Stimulated activated CD8-positive, alpha-beta memory T cell treated with anti-CD3 and anti-CD28 coated beads, Interleukin-12 subunit alpha, Interleukin-12 subunit beta, amount 100 ng/mL, for 1 hour (primary cell): ENCODE data around the gene CBFA2T3.

Source experiments
- DNase-seq: peaks from one replicate; pipeline ENCODE4 v3.0.0-alpha.2; 2020; ENCODE audit warnings: low read depth

Gene CBFA2T3

DNA sequence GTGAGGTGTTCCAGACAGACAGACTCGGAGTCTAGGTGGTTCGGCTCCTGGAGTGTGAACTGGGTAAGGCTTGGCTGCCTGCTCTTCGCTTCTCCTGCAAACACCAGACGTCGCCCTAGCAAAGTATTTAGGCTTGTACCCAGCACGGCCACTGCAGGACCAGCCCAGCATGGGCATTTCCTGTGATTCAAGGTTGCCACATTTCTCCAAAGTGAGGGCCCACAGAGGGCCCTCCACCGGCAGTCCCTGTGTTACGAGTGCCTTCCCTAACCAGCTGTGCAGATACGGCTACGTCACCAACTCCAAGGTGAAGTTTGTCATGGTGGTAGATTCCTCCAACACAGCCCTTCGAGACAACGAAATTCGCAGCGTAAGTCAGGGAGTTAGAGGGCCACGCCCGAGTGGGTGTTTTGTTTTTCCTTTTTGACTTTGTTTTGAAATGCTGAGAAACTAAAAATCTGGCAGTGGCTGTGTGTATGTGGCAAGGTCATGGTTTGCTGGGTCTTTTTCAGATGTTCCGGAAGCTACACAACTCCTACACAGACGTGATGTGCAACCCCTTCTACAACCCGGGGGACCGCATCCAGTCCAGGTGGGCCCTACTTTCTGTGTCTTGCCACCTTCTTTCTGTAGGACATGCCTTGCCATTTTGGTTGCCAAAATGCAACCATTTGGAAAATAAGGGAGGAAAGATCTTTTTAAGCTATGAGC is 117.5 kb downstream of the CBFA2T3 start:
- DNase-seq = no peak

DNA sequence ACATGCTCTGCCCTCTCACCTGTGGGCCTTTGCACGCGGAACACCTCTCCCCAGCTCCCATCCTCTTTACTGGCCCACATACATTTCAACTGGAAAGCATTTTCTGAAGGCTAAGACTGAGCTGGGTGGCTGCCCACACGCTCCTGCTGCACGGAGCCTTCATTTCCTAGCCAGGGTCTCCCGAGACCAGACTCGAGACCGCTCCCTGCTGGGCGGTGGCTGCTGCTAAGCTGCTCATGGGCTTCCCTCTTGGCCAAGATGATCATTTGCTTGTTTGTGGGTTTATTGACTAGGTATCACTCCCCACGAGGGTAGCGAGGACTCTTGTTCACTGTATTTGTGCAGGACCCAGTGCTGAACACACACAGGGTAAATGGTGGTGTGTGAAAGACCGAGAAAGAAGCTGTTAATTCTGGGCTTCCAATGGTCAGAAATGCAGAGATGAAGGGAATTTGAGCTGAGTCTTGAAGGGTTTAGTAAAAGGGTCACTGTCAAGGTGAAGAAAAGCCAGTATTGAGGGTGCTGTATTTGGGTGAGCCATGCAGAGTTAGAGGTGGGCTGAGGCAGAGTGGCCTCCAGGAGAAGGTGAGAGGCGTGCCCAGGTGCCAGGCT is 119.2 kb downstream of the CBFA2T3 start:
- peak; percentile 60 for DNase-seq

- DNase-seq = peak; percentile 99
Observed at GRCh38 chr16:88856828-88857727, 119.9 kb downstream of the CBFA2T3 start, which contains the start of the genes GALNS and TRAPPC2L. GALNS (minus strand) TSS chr16:88856947; CDS start chr16:88856877, 70 bp downstream. TRAPPC2L (plus strand) TSS chr16:88857127; CDS start chr16:88857151, 24 bp downstream.

- DNase-seq = no peak
Observed at GRCh38 chr16:88856122-88856827, 120.7 kb downstream of the CBFA2T3 start.

- DNase-seq = no peak
Observed at GRCh38 chr16:88855736-88856121, 121.3 kb downstream of the CBFA2T3 start.

DNA sequence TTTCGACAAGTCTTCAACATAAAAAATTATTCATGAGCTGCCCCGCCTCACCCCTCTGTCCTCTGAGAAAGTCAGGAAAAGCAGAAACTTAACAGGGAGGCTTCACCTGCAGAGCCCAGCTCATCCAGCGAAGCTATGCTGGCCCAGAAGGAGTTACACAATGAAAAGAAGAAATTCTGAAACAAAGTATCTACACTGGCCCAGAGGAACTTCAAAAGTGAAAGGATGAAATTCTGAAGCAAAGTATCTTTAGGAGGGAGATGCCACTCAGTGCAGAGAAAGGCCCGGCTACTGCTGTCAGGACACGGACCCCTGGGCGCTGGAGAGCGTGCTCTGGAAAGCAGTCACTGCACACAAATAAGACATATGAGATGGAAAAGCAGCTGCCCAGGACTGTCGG is 121.8 kb downstream of the CBFA2T3 start:
- no peak for DNase-seq

GRCh38 chr16:88854306-88855111 is 122.5 kb downstream of the CBFA2T3 start:
- no peak for DNase-seq

DNA sequence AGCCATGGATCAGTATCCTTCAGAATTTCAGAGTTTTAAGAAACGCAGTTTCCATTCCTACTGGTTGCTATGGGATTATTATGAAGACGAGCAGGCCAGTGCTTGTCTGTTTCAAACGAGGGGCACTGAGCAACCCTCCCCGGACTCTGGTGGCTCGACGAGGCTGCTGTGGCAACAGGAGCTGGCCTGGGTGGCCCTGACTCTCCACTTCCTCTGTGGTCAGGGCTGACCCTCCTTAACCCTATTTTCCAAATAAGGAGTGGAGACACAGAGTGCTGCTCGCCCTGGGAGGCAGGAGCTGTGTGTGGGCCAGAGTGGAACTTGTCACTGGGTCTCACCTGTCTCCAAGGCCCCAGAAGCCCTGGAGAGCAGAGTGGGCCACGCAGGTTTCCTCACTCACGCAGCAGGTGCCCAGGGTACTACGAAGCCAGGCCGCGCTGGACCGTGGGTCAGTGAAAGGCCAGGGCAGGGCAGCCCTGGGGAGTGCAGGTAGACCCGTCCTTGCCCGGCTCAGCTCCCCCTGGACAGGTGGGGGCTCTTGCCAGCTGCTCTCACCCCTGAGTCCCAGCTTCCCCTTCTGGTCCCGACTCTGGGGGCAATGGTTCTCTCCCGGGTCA is 123.6 kb downstream of the CBFA2T3 start:
- no peak for DNase-seq

DNA sequence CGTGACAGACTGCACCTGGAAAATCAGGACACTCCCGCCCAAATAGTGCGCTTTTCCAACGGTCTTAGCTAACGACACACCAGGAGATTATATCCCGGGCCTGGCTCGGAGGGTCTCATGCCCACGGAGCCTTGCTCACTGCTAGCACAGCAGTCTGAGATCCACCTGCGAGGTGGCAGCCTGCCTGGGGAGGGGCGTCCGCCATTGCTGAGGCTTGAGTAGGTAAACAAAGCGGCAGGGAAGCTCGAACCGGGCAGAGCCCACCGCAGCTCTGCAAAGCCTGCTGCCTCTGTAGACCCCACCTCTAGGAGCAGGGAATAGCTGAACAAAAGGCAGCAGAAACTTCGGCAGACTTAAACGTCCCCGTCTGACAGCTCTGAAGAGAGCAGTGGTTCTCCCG is 125.4 kb downstream of the CBFA2T3 start:
- no peak for DNase-seq

GRCh38 chr16:88850531-88851199 is 126.3 kb downstream of the CBFA2T3 start:
- no peak for DNase-seq

- no peak for DNase-seq
Observed at GRCh38 chr16:88848557-88848956, 128.4 kb downstream of the CBFA2T3 start.

DNA sequence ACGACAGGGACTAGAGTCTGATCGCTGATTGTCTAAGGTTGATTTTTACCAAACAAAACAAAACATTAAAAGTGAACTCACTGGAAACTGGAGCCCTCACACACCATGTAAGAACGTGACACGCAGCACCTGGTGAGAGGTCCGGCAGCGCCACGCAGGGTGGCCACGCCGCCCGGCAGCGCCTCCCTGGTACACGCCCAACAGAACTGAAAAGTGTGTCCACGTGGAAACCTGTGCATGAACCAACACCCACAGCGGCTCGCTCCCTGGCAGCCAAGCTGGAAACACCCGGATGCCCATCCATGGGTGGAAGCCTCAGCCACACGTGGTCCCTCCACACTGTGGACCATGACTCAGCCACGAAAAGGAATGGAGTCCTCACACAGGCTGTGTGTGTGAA is 129.4 kb downstream of the CBFA2T3 start:
- DNase-seq = no peak

- no peak for DNase-seq
Observed at GRCh38 chr16:88846088-88846487, 130.9 kb downstream of the CBFA2T3 start.

DNA sequence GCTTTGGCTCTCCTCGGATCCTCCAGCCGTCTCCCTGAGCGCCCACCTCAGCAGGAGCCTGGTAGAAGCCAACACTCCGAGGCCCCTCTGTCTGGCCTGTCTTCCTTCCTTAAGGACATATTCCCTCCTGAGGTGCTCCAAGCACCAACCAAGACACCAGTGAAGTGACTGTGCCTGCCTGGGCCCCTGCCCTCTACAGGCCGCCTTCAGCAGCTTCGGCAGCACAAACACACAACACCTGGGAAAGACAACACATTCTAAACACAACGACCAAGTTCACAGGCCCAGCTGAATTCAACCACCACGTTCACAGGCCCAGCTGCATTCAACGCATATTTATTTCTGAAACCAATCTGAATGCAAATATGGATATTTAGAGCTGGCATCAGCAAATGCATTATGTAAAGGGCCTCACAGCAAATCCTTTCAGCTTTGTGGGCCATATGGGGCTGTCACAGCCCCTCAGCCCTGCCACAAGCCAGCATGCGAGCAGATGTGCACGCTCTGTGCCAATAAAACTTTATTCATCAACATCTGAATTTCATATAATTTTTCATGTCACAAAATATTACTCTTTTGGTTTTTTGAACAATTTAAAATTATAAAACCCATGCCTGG is 132.5 kb downstream of the CBFA2T3 start:
- DNase-seq = no peak

DNA sequence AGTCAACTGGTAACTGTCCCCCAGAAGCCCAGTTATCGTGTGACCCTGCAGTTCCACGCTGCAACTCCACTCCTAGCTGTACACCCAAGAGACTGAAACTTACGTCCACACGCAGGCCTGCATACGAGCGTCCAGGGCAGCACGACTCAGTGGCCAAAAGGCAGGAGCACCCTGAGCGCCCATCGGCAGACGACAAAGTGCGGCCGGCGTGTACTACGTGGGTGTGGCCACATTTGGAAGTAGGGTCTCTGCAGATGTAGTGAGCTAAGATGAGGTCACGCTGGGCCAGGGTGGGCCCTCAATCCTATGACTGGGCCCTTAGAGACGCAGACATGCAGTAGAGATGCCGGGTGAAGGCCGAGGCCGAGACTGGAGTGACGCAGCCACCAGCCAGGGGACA is 133.8 kb downstream of the CBFA2T3 start:
- DNase-seq = no peak

DNA sequence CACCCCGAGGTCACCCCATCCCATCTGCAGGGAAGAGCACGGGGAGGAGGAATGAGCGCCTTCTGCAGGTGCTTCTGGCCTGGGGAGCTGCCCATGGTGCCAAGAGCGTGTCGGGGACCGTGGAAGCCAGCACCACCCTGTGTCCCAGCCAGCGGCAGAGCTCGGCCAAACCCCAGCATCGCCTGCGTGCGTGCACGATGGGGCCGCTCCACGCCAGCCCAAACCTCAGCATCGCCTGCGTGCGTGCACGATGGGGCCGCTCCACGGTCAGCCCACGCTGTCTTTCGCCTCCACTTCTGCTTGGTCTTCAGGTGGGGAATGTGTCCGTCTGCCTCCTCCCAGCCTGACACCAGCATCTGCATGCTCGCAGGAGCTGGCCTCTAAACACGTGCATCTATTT is 134.2 kb downstream of the CBFA2T3 start:
- DNase-seq = no peak

- no peak for DNase-seq
Observed at GRCh38 chr16:88842308-88842756, 134.7 kb downstream of the CBFA2T3 start.

DNA sequence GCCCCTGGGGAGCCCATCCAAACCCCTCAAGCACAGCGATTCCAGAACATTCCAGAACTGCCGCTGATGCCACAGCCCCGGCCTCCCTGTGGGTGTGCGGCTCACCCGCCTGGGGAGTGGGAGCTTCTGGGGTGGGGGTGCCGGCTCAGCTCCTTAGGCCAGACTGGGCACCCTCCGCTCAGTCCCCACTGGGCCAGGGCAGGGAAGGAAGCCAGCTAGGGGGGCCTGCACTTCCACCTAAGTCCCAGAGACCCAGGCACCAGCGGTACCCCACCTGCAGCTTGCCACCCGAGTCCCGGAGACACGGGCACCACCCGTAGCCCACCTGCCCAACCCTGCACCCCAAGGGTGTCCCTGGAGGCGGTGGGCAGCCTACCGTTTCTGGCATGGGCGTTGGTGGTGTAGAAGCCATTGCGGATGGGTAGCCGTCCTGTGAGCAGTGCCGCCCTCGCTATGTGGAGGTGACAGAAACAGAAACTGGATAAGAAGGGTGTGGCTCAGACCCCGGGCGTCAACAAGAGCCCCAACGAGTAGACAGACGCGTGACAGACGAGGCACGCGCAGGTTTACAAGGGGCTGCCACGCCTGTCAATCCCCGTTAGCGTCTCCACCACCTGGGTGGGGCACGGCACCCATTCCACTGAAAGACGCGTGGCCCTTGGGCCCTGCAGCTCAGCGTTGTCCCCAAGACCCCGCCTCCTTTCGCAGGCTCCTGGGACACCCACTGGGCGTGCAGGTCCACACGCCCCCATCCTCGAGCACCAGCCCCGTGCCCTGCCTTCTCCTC is 135.3 kb downstream of the CBFA2T3 start:
- no peak for DNase-seq
